HEK293 (cell line): Measurements from ENCODE around the gene TRPM2.

Source experiments
- AEBP2 ChIP-seq: fragments of 450-650 bp; formaldehyde crosslinking; IDR thresholded peaks from 2 replicates; pipeline ENCODE4 v1.5.1; 2016; ENCODE audit warnings: missing biosample characterization, missing genetic modification characterization, borderline replicate concordance
- CTCF ChIP-seq: fragments of 450-650 bp; formaldehyde crosslinking; IDR thresholded peaks from 2 replicates; pipeline ENCODE4 v1.5.1; 2016; ENCODE audit warnings: missing biosample characterization, missing genetic modification characterization
- ZBTB10 ChIP-seq: fragments of 450-650 bp; formaldehyde crosslinking; IDR thresholded peaks from 2 replicates; pipeline ENCODE4 v1.5.1; 2016; ENCODE audit warnings: missing biosample characterization, missing genetic modification characterization
- ZBTB44 ChIP-seq: fragments of 450-650 bp; IDR thresholded peaks from 2 replicates; pipeline ENCODE4 v1.5.1; 2018; ENCODE audit warnings: missing biosample characterization, mild to moderate bottlenecking, missing genetic modification characterization
- ZNF133 ChIP-seq: fragments of 450-650 bp; formaldehyde crosslinking; IDR thresholded peaks from 2 replicates; pipeline ENCODE4 v1.5.1; 2016; ENCODE audit warnings: missing biosample characterization, missing genetic modification characterization
- ZNF350 ChIP-seq: fragments of 450-650 bp; formaldehyde crosslinking; IDR thresholded peaks from 2 replicates; pipeline ENCODE4 v1.5.0; 2017; ENCODE audit warnings: missing biosample characterization, mild to moderate bottlenecking, missing genetic modification characterization
- ZNF513 ChIP-seq: fragments of 450-650 bp; IDR thresholded peaks from 2 replicates; pipeline ENCODE4 v1.5.1; 2018; ENCODE audit warnings: missing biosample characterization, missing genetic modification characterization
- ZNF639 ChIP-seq: fragments of 450-650 bp; formaldehyde crosslinking; IDR thresholded peaks from 2 replicates; pipeline ENCODE4 v1.5.1; 2016; ENCODE audit warnings: missing biosample characterization, missing genetic modification characterization
- ZNF76 ChIP-seq: fragments of 450-650 bp; formaldehyde crosslinking; IDR thresholded peaks from 2 replicates; pipeline ENCODE4; 2016; ENCODE audit warnings: low read depth, missing biosample characterization, missing genetic modification characterization, borderline replicate concordance
- ZNF776 ChIP-seq: fragments of 450-650 bp; formaldehyde crosslinking; IDR thresholded peaks from 2 replicates; pipeline ENCODE4 v1.5.0; 2017; ENCODE audit warnings: missing biosample characterization, missing genetic modification characterization, borderline replicate concordance
- ZNF791 ChIP-seq: fragments of 450-650 bp; formaldehyde crosslinking; IDR thresholded peaks from 2 replicates; pipeline ENCODE4 v1.5.1; 2016; ENCODE audit warnings: missing biosample characterization, missing genetic modification characterization

GRCh38 chr21:44400791-44401385 lies 47.5 kb downstream of the TRPM2 start:
- TF ChIP-seq ZNF791 (tag by site-specific recombination) (no peak), ZNF776 (tag by site-specific recombination) (no peak), ZNF639 (tag by site-specific recombination) (no peak), ZNF76 (tag by site-specific recombination) (no peak), CTCF (tag by site-specific recombination) (no peak), ZNF133 (tag by site-specific recombination) (no peak), ZBTB10 (no peak), ZBTB44 (tag by site-specific recombination) (no peak), ZNF350 (tag by site-specific recombination) (no peak), AEBP2 (tag by site-specific recombination) (no peak), ZNF513 (tag by site-specific recombination) (no peak)
